Keratinocyte (primary cell): ENCODE results near the gene ACSM2B. TPM values are rescaled to one million over a fixed set of nuclear protein-coding genes. Genes with fewer than 3 reads are reported as not detected.

Experiments
- DNase-seq: peaks from one replicate; pipeline ENCODE4 v3.0.0-alpha.2; 2011; ENCODE audit warnings: low read depth, missing footprints, low spot score
- FAIRE-seq: peaks from 2 replicates; lab custom pipeline; 2011; peaks lifted over from hg19 to GRCh38; lab: Jason Lieb, UNC
- H2AFZ ChIP-seq: 2 replicates; pipeline ENCODE4 v1.6.0; 2012; ENCODE audit warnings: low read length, control low read depth, inconsistent platforms; ENCODE audit not compliant: control insufficient read depth
- H3K27ac ChIP-seq: 2 replicates; pipeline ENCODE4 v1.5.1; 2011; ENCODE audit warnings: low read length; ENCODE audit not compliant: control insufficient read depth, insufficient read depth
- H3K27me3 ChIP-seq: 3 replicates; pipeline ENCODE4 v1.6.0; 2011; ENCODE audit warnings: low read length; ENCODE audit not compliant: control insufficient read depth, insufficient read depth; ENCODE audit errors: extremely low read depth
- H3K36me3 ChIP-seq, 2 experiments: 2 replicates in 1 of 2; 3 replicates in 1 of 2; pipeline ENCODE4 v1.5.1; 2011; ENCODE audit warnings: low read length in 2 of 2, mild to moderate bottlenecking in 1 of 2; ENCODE audit not compliant: control insufficient read depth in 2 of 2, insufficient read depth in 2 of 2; ENCODE audit errors: extremely low read depth in 1 of 2
- H3K4me1 ChIP-seq: 3 replicates; pipeline ENCODE4 v1.5.1; 2011; ENCODE audit warnings: low read length; ENCODE audit not compliant: control insufficient read depth, insufficient read depth; ENCODE audit errors: extremely low read depth
- H3K4me2 ChIP-seq: 3 replicates; pipeline ENCODE4 v1.6.0; 2011; ENCODE audit warnings: low read depth, low read length; ENCODE audit not compliant: control insufficient read depth, insufficient read depth; ENCODE audit errors: extremely low read depth
- H3K4me3 ChIP-seq, 3 experiments: fragments of 200-600 bp in 1 of 3; sonication (generic) in 1 of 3; 2 replicates in 2 of 3; 3 replicates in 1 of 3; pipeline ENCODE4 v1.5.1; 2011 to 2016; ENCODE audit warnings: low read length in 3 of 3, mild to moderate bottlenecking in 3 of 3, control low read depth in 2 of 3, inconsistent platforms in 1 of 3, low read depth in 1 of 3, mixed read lengths in 1 of 3, mixed run types in 1 of 3, moderate library complexity in 1 of 3; ENCODE audit not compliant: control insufficient read depth in 2 of 3, insufficient read depth in 2 of 3; ENCODE audit errors: extremely low read depth in 1 of 3
- H3K79me2 ChIP-seq: 2 replicates; pipeline ENCODE4 v1.6.0; 2012; ENCODE audit warnings: low read length; ENCODE audit not compliant: control insufficient read depth, insufficient read depth
- H3K9ac ChIP-seq: 3 replicates; pipeline ENCODE4 v1.6.0; 2011; ENCODE audit warnings: low read length; ENCODE audit not compliant: control insufficient read depth, insufficient read depth; ENCODE audit errors: extremely low read depth
- H3K9me1 ChIP-seq: 3 replicates; pipeline ENCODE4 v1.6.0; 2011; ENCODE audit warnings: low read length; ENCODE audit not compliant: control insufficient read depth, insufficient read depth; ENCODE audit errors: extremely low read depth
- H3K9me3 ChIP-seq: 2 replicates; pipeline ENCODE4 v1.5.1; 2012; ENCODE audit warnings: low read depth, low read length; ENCODE audit not compliant: control insufficient read depth
- H4K20me1 ChIP-seq: 3 replicates; pipeline ENCODE4 v1.6.0; 2011; ENCODE audit warnings: low read length; ENCODE audit not compliant: control insufficient read depth, insufficient read depth; ENCODE audit errors: extremely low read depth
- CTCF ChIP-seq, 3 experiments: IDR thresholded peaks in 1 of 3; conservative IDR thresholded peaks in 1 of 3; optimal IDR thresholded peaks in 1 of 3; 2 replicates in 2 of 3; 3 replicates in 1 of 3; pipeline versions ENCODE3 to v1.5.1; 2011; ENCODE audit warnings: low read length in 3 of 3, mild to moderate bottlenecking in 3 of 3, moderate library complexity in 2 of 3, control low read depth in 1 of 3, inconsistent platforms in 1 of 3; ENCODE audit not compliant: insufficient read depth in 2 of 3; ENCODE audit errors: extremely low read depth in 1 of 3
- EZH2 ChIP-seq: IDR thresholded peaks from one replicate; pipeline ENCODE4 v1.6.1; 2012; ENCODE audit warnings: inconsistent platforms, mild to moderate bottlenecking, low read length, moderate library complexity
- dilution Hi-C: fragments of 300-500 bp; cut with MboI; formaldehyde crosslinking; loops from one replicate; pipeline ENCODE4 v1.7.0; 2020; ENCODE audit warnings: low sequenced_read_pairs; ENCODE audit not compliant: extremely low pct_ligation_motif_present
- polyA plus RNA-seq, 5 experiments: library from polyadenylated mRNA; depleted of rRNA in 3 of 5; stranded (reverse) in 3 of 5; stranded (forward) in 1 of 5; unstranded in 1 of 5; fragments of >200 nt; gene quantifications; 1 replicate in 1 of 5; 2 replicates in 3 of 5; 3 replicates in 1 of 5; pipeline versions ENCODE4 v1.2.1 to v1.2.3, GENCODE V29; 2011 to 2012; ENCODE audit warnings: missing spikeins in 2 of 5, low read depth in 1 of 5, low replicate concordance in 1 of 5

The ACSM2B gene
- polyA plus RNA-seq, 1 donor (not counting 4 experiments of a cell fraction or from before 2014, with no cell fraction given): not detected

- no peak overlapping the region for H3K4me2 ChIP-seq
- no peaks in the 10 kb centered on the region for H3K27me3 ChIP-seq
- dilution Hi-C loops: no loop called here
- H3K79me2 ChIP-seq: no peaks in the 10 kb centered on the region
- H3K36me3 ChIP-seq: no peaks in the 10 kb centered on the region
- no peaks in the 10 kb centered on the region for H3K9me1 ChIP-seq
- DNase-seq (no peak), FAIRE-seq (no peak)
- no peak overlapping the region for H3K27ac ChIP-seq
- H3K4me1 ChIP-seq: no peaks in the 10 kb centered on the region
- no peak overlapping the region for H3K4me3 ChIP-seq
- no peaks in the 10 kb centered on the region for H3K9me3 ChIP-seq
- H2AFZ ChIP-seq: no peak overlapping the region
- no peaks in the 10 kb centered on the region for H4K20me1 ChIP-seq
- TF ChIP-seq EZH2 (no peak), CTCF (optimal IDR thresholded peaks at IDR 0.05 in 1 of 3, IDR thresholded peaks at IDR 0.05 in 1 of 3, conservative IDR thresholded peaks at IDR 0.05 in 1 of 3; ENCODE audit: extremely low read depth in 1 of 3, insufficient read depth in 2 of 3, low read length in 3 of 3) (no peak)
- no peak overlapping the region for H3K9ac ChIP-seq
These were observed 65.8 kb downstream of the ACSM2B start for GRCh38 chr16:20510323-20510722.

GRCh38 chr16:20507280-20507679, 68.9 kb downstream of the ACSM2B start:
- Histone ChIP-seq H3K79me2 (no peaks in the 10 kb centered on the region), H3K4me3 (no peak overlapping the region), H3K4me2 (no peak overlapping the region), H3K27me3 (no peaks in the 10 kb centered on the region), H3K36me3 (no peaks in the 10 kb centered on the region), H3K4me1 (no peaks in the 10 kb centered on the region), H4K20me1 (no peaks in the 10 kb centered on the region), H3K9me3 (no peaks in the 10 kb centered on the region), H2AFZ (no peak overlapping the region), H3K9me1 (no peaks in the 10 kb centered on the region), H3K27ac (no peak overlapping the region), H3K9ac (no peak overlapping the region)
- TF ChIP-seq EZH2 (no peak), CTCF (optimal IDR thresholded peaks at IDR 0.05 in 1 of 3, IDR thresholded peaks at IDR 0.05 in 1 of 3, conservative IDR thresholded peaks at IDR 0.05 in 1 of 3; ENCODE audit: extremely low read depth in 1 of 3, insufficient read depth in 2 of 3, low read length in 3 of 3) (no peak)
- DNase-seq: no peak
- no peak for FAIRE-seq
- dilution Hi-C loops: no loop called here
